K562 (cell line): ENCODE results near the gene ACSF3. TPM values are rescaled to one million over a fixed set of nuclear protein-coding genes. Genes with fewer than 3 reads are reported as not detected.

Experiments used
- ARID1B ChIP-seq: fragments of 450-650 bp; IDR thresholded peaks from 2 replicates; pipeline ENCODE4 v1.6.1; 2016; ENCODE audit warnings: antibody characterized with exemption, mild to moderate bottlenecking, inconsistent platforms
- ELK3 ChIP-seq: fragments of 450-650 bp; formaldehyde crosslinking; IDR thresholded peaks from 2 replicates; pipeline ENCODE4 v1.4.0; 2020; ENCODE audit warnings: mild to moderate bottlenecking
- ETS1 ChIP-seq: conservative IDR thresholded peaks from 2 replicates; pipeline ENCODE4 v1.6.1; 2011; ENCODE audit warnings: low read depth, mild to moderate bottlenecking, low read length; ENCODE audit not compliant: control insufficient read depth
- FIP1L1 ChIP-seq: fragments of 200-400 bp; formaldehyde crosslinking; IDR thresholded peaks from 2 replicates; pipeline ENCODE4 v1.6.1; 2018; ENCODE audit warnings: mild to moderate bottlenecking, low read depth, low read length; ENCODE audit not compliant: poor library complexity, severe bottlenecking
- GTF2B ChIP-seq: IDR thresholded peaks from 2 replicates; pipeline ENCODE4 v1.6.1; 2011; ENCODE audit not compliant: insufficient read length; ENCODE audit errors: extremely low read depth
- HCFC1 ChIP-seq: IDR thresholded peaks from 2 replicates; pipeline ENCODE4 v1.6.1; 2012; ENCODE audit warnings: low read depth, low read length, improper control_type of control experiment
- HEY1 ChIP-seq: fragments of 250-450 bp; sonication (Bioruptor Pico); IDR thresholded peaks from 2 replicates; pipeline ENCODE4 v1.5.0; 2020; ENCODE audit warnings: mild to moderate bottlenecking, moderate library complexity, borderline replicate concordance
- MAX ChIP-seq: sonication (generic); formaldehyde crosslinking; IDR thresholded peaks from 2 replicates; pipeline ENCODE4 v1.9.0; 2022; ENCODE audit warnings: mild to moderate bottlenecking, missing genetic modification reagents
- MIER1 ChIP-seq: fragments of 450-650 bp; IDR thresholded peaks from 2 replicates; pipeline ENCODE4 v1.6.1; 2016; ENCODE audit warnings: antibody characterized with exemption, mild to moderate bottlenecking, low read depth
- NCOA4 ChIP-seq: fragments of 450-650 bp; IDR thresholded peaks from 2 replicates; pipeline ENCODE4 v1.6.1; 2018; ENCODE audit warnings: mild to moderate bottlenecking; ENCODE audit not compliant: partially characterized antibody
- NONO ChIP-seq, 2 experiments: fragments of 200-400 bp in 1 of 2; fragments of 450-650 bp in 1 of 2; formaldehyde crosslinking in 1 of 2; IDR thresholded peaks; 2 replicates each; pipeline ENCODE4 v1.6.1; 2017; ENCODE audit warnings: low read depth in 2 of 2, mild to moderate bottlenecking in 2 of 2, moderate library complexity in 2 of 2, low read length in 1 of 2
- PCBP1 ChIP-seq: fragments of 200-400 bp; formaldehyde crosslinking; IDR thresholded peaks from 2 replicates; pipeline ENCODE4 v1.6.1; 2018; ENCODE audit warnings: mild to moderate bottlenecking, low read depth, low read length; ENCODE audit not compliant: poor library complexity, severe bottlenecking
- PRPF4 ChIP-seq: fragments of 200-400 bp; formaldehyde crosslinking; IDR thresholded peaks from one replicate; pipeline ENCODE4 v1.6.1; 2017; ENCODE audit warnings: low read length, low read depth, mild to moderate bottlenecking; ENCODE audit not compliant: insufficient read depth, poor library complexity, severe bottlenecking
- RREB1 ChIP-seq: fragments of 250-450 bp; sonication (Bioruptor Pico); IDR thresholded peaks from 2 replicates; pipeline ENCODE4 v1.4.0; 2020
- SLC30A9 ChIP-seq: fragments of 250-450 bp; sonication (Bioruptor Pico); IDR thresholded peaks from 2 replicates; pipeline ENCODE4 v1.8.0; 2022; ENCODE audit warnings: mild to moderate bottlenecking, moderate library complexity
- TAF15 ChIP-seq: fragments of 200-400 bp; formaldehyde crosslinking; IDR thresholded peaks from 2 replicates; pipeline ENCODE4 v1.6.1; 2017; ENCODE audit warnings: mild to moderate bottlenecking, low read depth, low read length, moderate library complexity
- ZEB2 ChIP-seq: fragments of 450-650 bp; IDR thresholded peaks from 2 replicates; pipeline ENCODE4 v1.6.1; 2016
- ZNF263 ChIP-seq: sonication (generic); formaldehyde crosslinking; IDR thresholded peaks from 2 replicates; pipeline ENCODE4 v1.8.0; 2022; ENCODE audit warnings: mild to moderate bottlenecking, missing genetic modification reagents, borderline replicate concordance
- polyA plus RNA-seq, 8 experiments: library from polyadenylated mRNA; depleted of rRNA in 4 of 8; stranded (reverse) in 5 of 8; unstranded in 3 of 8; fragments of >200 nt; fragmentation: Nextera tagmentation in 2 of 8; fragmentation: Illumina TruSeq in 1 of 8; extraction: Ambion mirVana in 2 of 8; extraction: Trizol in 1 of 8; gene quantifications; 2 replicates each; pipeline versions ENCODE4 v1.2.1 to v1.2.3, GENCODE V29; 2011 to 2014; ENCODE audit warnings: inconsistent platforms in 1 of 8, missing spikeins in 1 of 8
- total RNA-seq, 7 experiments: library from RNA; depleted of rRNA in 6 of 7; stranded (reverse); fragments of >200 nt in 6 of 7; fragmentation: Illumina TruSeq in 2 of 7; extraction: Trizol in 2 of 7; gene quantifications; 2 replicates each; pipeline versions ENCODE4 v1.2.1 to v1.2.3, GENCODE V29; 2011 to 2021; ENCODE audit warnings: low replicate concordance in 1 of 7

The ACSF3 gene
- total and polyA plus RNA-seq, 9 of the 15 experiments (the other 6 are each of a cell fraction or from before 2014, with no cell fraction given) = 0.77 to 32.8 (median 14.7) TPM

GRCh38 chr16:89167425-89167941 is 73.8 kb downstream of the ACSF3 start (continued):
- TF ChIP-seq SLC30A9 (CRISPR knock-in tag) = no peak
- no peak for TF ChIP-seq HCFC1
- no peak for TF ChIP-seq GTF2B
- peak in 1 of 2 experiments; percentile 90; a peak in 2 of 4 replicates for TF ChIP-seq NONO (IDR thresholded peaks at IDR 0.05; ENCODE audit: low read depth in 2 of 2, low read length in 1 of 2)
- peak; percentile 80 for TF ChIP-seq PCBP1
- TF ChIP-seq RREB1 (CRISPR knock-in tag) = 0 out of 2 replicates have a peak, but pooled peaks have one; percentile 26
- TF ChIP-seq ZEB2 = peak; percentile 8; the same call in 1 of the 2 replicates
- no peak for TF ChIP-seq ELK3
- no peak for TF ChIP-seq TAF15
- peak; percentile 71 for TF ChIP-seq MAX (CRISPR knock-in tag)
- no peak for TF ChIP-seq NCOA4
- no peak for TF ChIP-seq HEY1 (CRISPR knock-in tag)
- peak; percentile 85 for TF ChIP-seq FIP1L1
- TF ChIP-seq MIER1 = no peak
- 0 out of 2 replicates have a peak, but pooled peaks have one; percentile 17 for TF ChIP-seq ETS1
- TF ChIP-seq ARID1B = peak; percentile 63; the same call in 1 of the 2 replicates
- peak; percentile 74 for TF ChIP-seq PRPF4
- TF ChIP-seq ZNF263 (CRISPR knock-in tag) = peak; percentile 86
